Hepatocyte (in vitro differentiated cells): ENCODE measurements around the gene DNAJB12. TPM values are rescaled to one million over a fixed set of nuclear protein-coding genes. Genes with fewer than 3 reads are reported as not detected.
"Not testable (repeated sequence)": the region's sequence is repeated elsewhere in the genome, so short reads cannot be mapped to it uniquely, and the experiment has no call there.

Experiments
- DNase-seq: peaks from one replicate; pipeline ENCODE4 v3.0.0-alpha.2; 2016; ENCODE audit warnings: low spot score
- H2AFZ ChIP-seq: fragments of 200-600 bp; sonication (generic); 2 replicates; pipeline ENCODE4 v1.6.0; 2016; ENCODE audit warnings: antibody characterized with exemption, mild to moderate bottlenecking
- H3K27ac ChIP-seq: fragments of 200-600 bp; sonication (generic); 2 replicates; pipeline ENCODE4 v1.5.1; 2016; ENCODE audit warnings: mild to moderate bottlenecking
- H3K27me3 ChIP-seq: fragments of 200-600 bp; sonication (generic); 2 replicates; pipeline ENCODE4 v1.6.1; 2016
- H3K36me3 ChIP-seq: fragments of 200-600 bp; sonication (generic); replicated peaks from 2 replicates; pipeline ENCODE4 v1.5.1; 2016; ENCODE audit warnings: low read depth; ENCODE audit not compliant: insufficient read depth
- H3K4me1 ChIP-seq: fragments of 200-600 bp; sonication (generic); 2 replicates; pipeline ENCODE4 v1.5.1; 2016; ENCODE audit warnings: mild to moderate bottlenecking, moderate library complexity; ENCODE audit not compliant: insufficient read depth
- H3K4me2 ChIP-seq: fragments of 200-600 bp; sonication (generic); 2 replicates; pipeline ENCODE4 v1.6.0; 2016
- H3K4me3 ChIP-seq: fragments of 200-600 bp; sonication (generic); 2 replicates; pipeline ENCODE4 v1.5.1; 2016; ENCODE audit warnings: mild to moderate bottlenecking
- H3K79me2 ChIP-seq: fragments of 200-600 bp; sonication (generic); 2 replicates; pipeline ENCODE4 v1.6.0; 2017; ENCODE audit warnings: mild to moderate bottlenecking
- H3K9me2 ChIP-seq: fragments of 200-600 bp; sonication (generic); replicated peaks from 2 replicates; pipeline ENCODE4 v1.6.0; 2017; ENCODE audit warnings: mild to moderate bottlenecking; ENCODE audit not compliant: insufficient read depth
- H3K9me3 ChIP-seq: fragments of 200-600 bp; sonication (generic); 2 replicates; pipeline ENCODE4 v1.5.1; 2016; ENCODE audit warnings: low read depth, mild to moderate bottlenecking
- H4K20me1 ChIP-seq: fragments of 200-600 bp; sonication (generic); 2 replicates; pipeline ENCODE4 v1.6.0; 2016; ENCODE audit warnings: mild to moderate bottlenecking; ENCODE audit not compliant: insufficient read depth, poor library complexity, severe bottlenecking
- EZH2 ChIP-seq: fragments of 200-600 bp; sonication (generic); IDR thresholded peaks from 2 replicates; pipeline ENCODE4 v1.6.1; 2016; ENCODE audit warnings: antibody characterized with exemption, mild to moderate bottlenecking, borderline replicate concordance
- EZH2phosphoT487 ChIP-seq: fragments of 200-600 bp; sonication (generic); IDR thresholded peaks from one replicate; pipeline ENCODE4 v1.6.1; 2018; ENCODE audit warnings: antibody characterized with exemption, mild to moderate bottlenecking, low read depth, moderate library complexity; ENCODE audit not compliant: unreplicated experiment, severe bottlenecking
- WGBS: methylation state at CpG from one replicate; pipeline ENCODE4 v1.1.6; 2016; ENCODE audit warnings: low lambda C conversion rate; ENCODE audit errors: missing lambda C conversion rate; 5-methylcytosine and 5-hydroxymethylcytosine counted together
- polyA plus RNA-seq: library from polyadenylated mRNA; unstranded; fragments of >200 nt; fragmentation: Nextera tagmentation; extraction: Ambion mirVana; gene quantifications from 2 replicates; pipeline ENCODE4 v1.2.1, GENCODE V29; 2016
- total RNA-seq: library from RNA; depleted of rRNA; stranded (reverse); fragments of >200 nt; gene quantifications from 2 replicates; pipeline ENCODE4 v1.2.3, GENCODE V29; 2014
- TF ChIP-seq, protein P1 (sequence below): fragments of 200-600 bp; sonication (generic); IDR thresholded peaks from 2 replicates; pipeline ENCODE4 v1.5.1; 2016; ENCODE audit warnings: antibody characterized with exemption, mild to moderate bottlenecking; ENCODE audit not compliant: poor library complexity

DNAJB12 gene
- total and polyA plus RNA-seq, 2 experiments from 2014 or later = 31.0 to 40.3 TPM

DNA sequence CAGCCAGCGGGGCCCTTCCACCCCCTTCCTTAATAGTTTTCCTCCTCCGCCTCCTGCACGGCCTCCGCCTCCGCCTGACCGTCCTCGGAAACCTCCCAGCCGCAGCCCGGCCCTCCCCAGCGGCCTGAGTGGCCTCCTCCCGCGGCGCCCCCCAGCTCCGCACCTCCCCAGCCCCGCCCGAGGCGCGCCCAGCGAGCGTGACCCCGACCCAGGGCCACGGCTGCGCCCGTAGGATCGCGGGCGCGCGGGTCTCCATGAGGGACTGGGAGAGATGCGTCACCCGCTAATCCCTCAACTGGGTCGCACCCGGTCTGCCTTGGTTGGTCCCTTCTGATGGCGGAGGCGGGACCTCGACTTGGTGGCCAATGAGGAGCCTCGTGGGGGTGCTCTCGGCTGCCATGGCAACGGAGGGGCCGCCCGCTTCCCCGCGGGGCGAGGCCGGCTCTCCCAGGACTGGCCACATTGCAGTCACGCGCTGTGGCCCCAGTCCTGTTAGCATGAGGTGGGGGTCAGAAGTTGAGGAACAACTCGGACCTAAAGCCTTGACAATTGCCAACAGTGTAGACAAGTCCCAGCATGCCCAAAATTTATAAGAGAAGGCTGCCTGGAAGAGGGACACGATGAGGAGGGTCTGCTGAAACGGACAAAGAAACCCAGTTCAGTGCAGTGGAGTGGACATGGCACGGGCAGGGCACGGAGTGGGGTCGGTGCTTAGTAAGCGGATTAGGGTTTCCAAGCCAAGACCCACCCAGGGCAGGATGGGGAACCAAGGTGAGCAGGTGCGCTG, 56.7 kb downstream of the DNAJB12 start:
- Histone ChIP-seq H3K36me3 (no peaks in the 10 kb centered on the region), H3K4me1 (peaks cover 12% of the 10 kb centered on the region), H3K9me2 (no peaks in the 10 kb centered on the region), H4K20me1 (no peaks in the 10 kb centered on the region), H3K4me2 (peak overlapping the region; percentile 83), H2AFZ (peak overlapping the region; percentile 43), H3K4me3 (peak overlapping the region; percentile 19), H3K9me3 (no peaks in the 10 kb centered on the region), H3K27ac (peak overlapping the region; percentile 78), H3K27me3 (no peaks in the 10 kb centered on the region), H3K79me2 (no peaks in the 10 kb centered on the region)
- peak; percentile 98 for DNase-seq
- TF ChIP-seq EZH2 (no peak), EZH2phosphoT487 (no peak)
- TF ChIP-seq, protein P1, sequence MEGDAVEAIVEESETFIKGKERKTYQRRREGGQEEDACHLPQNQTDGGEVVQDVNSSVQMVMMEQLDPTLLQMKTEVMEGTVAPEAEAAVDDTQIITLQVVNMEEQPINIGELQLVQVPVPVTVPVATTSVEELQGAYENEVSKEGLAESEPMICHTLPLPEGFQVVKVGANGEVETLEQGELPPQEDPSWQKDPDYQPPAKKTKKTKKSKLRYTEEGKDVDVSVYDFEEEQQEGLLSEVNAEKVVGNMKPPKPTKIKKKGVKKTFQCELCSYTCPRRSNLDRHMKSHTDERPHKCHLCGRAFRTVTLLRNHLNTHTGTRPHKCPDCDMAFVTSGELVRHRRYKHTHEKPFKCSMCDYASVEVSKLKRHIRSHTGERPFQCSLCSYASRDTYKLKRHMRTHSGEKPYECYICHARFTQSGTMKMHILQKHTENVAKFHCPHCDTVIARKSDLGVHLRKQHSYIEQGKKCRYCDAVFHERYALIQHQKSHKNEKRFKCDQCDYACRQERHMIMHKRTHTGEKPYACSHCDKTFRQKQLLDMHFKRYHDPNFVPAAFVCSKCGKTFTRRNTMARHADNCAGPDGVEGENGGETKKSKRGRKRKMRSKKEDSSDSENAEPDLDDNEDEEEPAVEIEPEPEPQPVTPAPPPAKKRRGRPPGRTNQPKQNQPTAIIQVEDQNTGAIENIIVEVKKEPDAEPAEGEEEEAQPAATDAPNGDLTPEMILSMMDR = no peak
- 8% methylated on average over 53 of the region's 55 CpGs for WGBS

DNA sequence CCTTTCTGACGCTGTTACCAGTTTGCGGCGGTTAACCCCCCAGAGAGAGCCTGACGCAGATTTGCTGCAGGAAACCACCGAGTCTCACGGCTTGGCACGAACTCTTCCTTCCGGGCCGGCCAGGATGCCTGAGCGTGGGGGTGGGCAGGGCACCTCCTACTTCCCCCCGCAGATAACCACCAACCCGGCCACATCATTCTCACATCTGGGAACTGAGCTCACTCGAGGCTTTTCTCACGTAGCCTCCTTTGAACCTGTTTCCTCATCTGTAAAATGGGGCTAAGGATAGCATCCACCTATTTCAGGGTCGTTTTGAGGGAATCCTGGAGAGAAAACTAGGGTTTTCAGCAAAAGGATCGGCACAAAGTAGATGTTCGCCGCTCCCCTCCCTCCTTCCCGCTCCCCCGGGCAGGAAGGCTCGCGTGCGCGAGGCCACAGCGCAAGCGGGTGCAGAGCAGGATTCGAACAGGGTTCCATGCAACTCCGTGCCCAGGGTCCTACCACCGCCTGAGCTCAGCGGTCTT, 57.4 kb downstream of the DNAJB12 start:
- peak overlapping the region; percentile 19 for H3K4me3 ChIP-seq
- H4K20me1 ChIP-seq = no peaks in the 10 kb centered on the region
- no peaks in the 10 kb centered on the region for H3K27me3 ChIP-seq
- peak overlapping the region; percentile 83 for H3K4me2 ChIP-seq
- H3K36me3 ChIP-seq = no peaks in the 10 kb centered on the region
- peak; percentile 57 for DNase-seq
- H3K27ac ChIP-seq = peak overlapping the region; percentile 58
- H3K79me2 ChIP-seq = no peaks in the 10 kb centered on the region
- peak overlapping the region; percentile 43 for H2AFZ ChIP-seq
- no peak for TF ChIP-seq EZH2phosphoT487
- TF ChIP-seq, protein P1 = no peak
- TF ChIP-seq EZH2 = no peak
- WGBS = 18% methylated on average over 30 of the region's 30 CpGs
- no peaks in the 10 kb centered on the region for H3K9me3 ChIP-seq
- H3K4me1 ChIP-seq = peaks cover 12% of the 10 kb centered on the region
- no peaks in the 10 kb centered on the region for H3K9me2 ChIP-seq

DNA sequence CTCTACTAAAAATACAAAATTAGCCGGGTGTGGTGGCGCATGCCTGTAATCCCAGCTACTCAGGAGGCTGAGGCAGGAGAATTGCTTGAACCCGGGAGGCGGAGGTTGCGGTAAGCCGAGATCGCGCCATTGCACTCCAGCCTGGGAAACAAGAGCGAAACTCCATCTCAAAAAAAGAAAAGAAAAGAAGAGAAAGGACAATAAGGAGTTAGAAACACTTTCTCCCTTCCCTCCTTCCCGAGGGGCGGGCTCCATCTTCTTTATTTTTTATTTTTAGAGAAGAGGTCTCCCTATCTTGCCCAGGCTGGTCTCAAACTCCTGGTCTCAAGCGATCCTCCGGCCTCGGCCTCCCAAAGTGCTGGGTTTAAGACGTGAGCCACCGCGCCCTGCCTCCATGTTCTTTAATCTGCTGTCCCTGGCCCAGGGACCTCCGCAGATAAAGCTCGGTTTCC, 57.9 kb downstream of the DNAJB12 start:
- whole genome bisulfite sequencing = 87% methylated on average over 15 of the region's 19 CpGs
- H3K36me3 ChIP-seq, H3K27ac ChIP-seq, H3K27me3 ChIP-seq, H3K4me3 ChIP-seq, H2AFZ ChIP-seq, H3K79me2 ChIP-seq, DNase-seq, H4K20me1 ChIP-seq, H3K9me2 ChIP-seq, H3K9me3 ChIP-seq: not testable (repeated sequence)
- peaks cover 12% of the 10 kb centered on the region for H3K4me1 ChIP-seq
- H3K4me2 ChIP-seq = peak overlapping the region; percentile 83

DNA sequence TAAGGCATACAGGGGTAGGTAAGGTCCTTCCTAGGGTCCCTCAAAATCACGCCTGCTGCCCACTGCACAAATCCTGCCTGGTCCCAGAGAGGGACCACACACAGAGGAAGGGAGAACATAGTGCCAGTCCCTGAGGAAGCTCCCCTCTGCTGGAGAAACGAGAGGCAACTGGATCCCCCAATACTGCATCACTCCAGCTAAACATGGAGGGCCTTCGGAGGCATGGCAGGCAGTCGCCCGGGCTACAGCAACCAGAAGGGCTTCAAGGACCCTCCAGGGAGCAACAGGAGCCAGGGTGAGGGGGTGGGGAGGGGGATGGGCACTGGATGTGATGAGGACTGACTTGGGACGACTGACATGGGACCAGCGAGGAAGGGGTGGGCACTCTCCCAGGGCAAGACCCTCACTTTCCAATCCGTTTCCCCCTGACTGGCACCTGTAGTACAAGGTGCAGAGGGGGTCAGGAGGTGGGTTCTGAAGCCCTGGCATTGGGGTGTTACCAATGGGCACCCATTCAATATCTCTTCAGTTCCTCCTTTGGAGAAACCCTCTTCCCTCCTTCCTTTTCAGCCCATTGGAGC, 59.3 kb downstream of the DNAJB12 start:
- DNase-seq = no peak
- Histone ChIP-seq H2AFZ (no peak overlapping the region), H3K4me2 (no peak overlapping the region), H3K9me2 (no peaks in the 10 kb centered on the region), H3K4me1 (peaks cover 12% of the 10 kb centered on the region), H4K20me1 (no peaks in the 10 kb centered on the region), H3K4me3 (no peak overlapping the region), H3K36me3 (no peaks in the 10 kb centered on the region), H3K27me3 (no peaks in the 10 kb centered on the region), H3K27ac (no peak overlapping the region), H3K79me2 (no peaks in the 10 kb centered on the region), H3K9me3 (no peaks in the 10 kb centered on the region)
- WGBS = 82% methylated on average over 8 of the region's 8 CpGs
- TF ChIP-seq, protein P1 = no peak
- TF ChIP-seq EZH2phosphoT487 = no peak
- TF ChIP-seq EZH2 = no peak
